ENCODE results near the gene XIST.

DNA sequence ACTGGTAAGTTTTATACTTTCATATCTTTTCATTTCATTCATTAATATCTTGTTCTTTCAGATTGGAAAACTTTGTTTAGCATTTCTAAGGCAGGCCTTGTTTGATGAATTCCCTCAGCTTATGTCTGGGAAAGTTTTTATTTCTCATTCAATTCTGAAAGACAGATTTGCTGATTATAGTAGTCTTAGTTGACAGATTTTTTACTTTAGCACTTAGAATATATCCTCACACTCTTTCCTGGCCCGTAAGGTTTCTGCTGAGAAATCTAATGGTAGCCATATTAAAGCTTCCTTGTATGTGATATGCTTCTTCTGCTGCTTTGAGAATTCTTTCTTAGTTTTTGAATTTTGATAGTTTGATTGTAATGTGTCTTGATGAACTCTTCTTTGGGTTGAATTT is 7.1 kb upstream of the XIST start:
- TF ChIP-seq CTCF (IDR thresholded peaks at IDR 0.05; ENCODE audit: control extremely low read depth in 1 of 3, insufficient read depth in 1 of 3, low read depth in 1 of 3, low read length in 3 of 3): no peak
- TF ChIP-seq SP4 (IDR thresholded peaks at IDR 0.05; ENCODE audit: low read length): no peak
- TF ChIP-seq EZH2 (IDR thresholded peaks at IDR 0.05; ENCODE audit: low read depth, low read length, severe bottlenecking): no peak
- TF ChIP-seq POLR2A (IDR thresholded peaks at IDR 0.05; ENCODE audit: control extremely low read depth in 1 of 2, low read depth in 2 of 2, low read length in 2 of 2): no peak
- no peak for TF ChIP-seq SP2 (IDR thresholded peaks at IDR 0.05; ENCODE audit: low read length)
- TF ChIP-seq, protein P1, sequence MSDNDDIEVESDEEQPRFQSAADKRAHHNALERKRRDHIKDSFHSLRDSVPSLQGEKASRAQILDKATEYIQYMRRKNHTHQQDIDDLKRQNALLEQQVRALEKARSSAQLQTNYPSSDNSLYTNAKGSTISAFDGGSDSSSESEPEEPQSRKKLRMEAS (IDR thresholded peaks at IDR 0.05): no peak
